Measurements from ENCODE around the gene HOMER3.

GRCh38 chr19:18903156-18904037 is 37.6 kb downstream of the HOMER3 start:
- TF ChIP-seq PHF21A (IDR thresholded peaks at IDR 0.05; ENCODE audit: borderline replicate concordance, low read depth) (no peak), ZNF780A (CRISPR knock-in tag; IDR thresholded peaks at IDR 0.05) (no peak), CREM (IDR thresholded peaks at IDR 0.05; ENCODE audit: low read depth) (no peak), PRDM10 (IDR thresholded peaks at IDR 0.05; ENCODE audit: partially characterized antibody) (no peak)
- TF ChIP-seq, protein P1, sequence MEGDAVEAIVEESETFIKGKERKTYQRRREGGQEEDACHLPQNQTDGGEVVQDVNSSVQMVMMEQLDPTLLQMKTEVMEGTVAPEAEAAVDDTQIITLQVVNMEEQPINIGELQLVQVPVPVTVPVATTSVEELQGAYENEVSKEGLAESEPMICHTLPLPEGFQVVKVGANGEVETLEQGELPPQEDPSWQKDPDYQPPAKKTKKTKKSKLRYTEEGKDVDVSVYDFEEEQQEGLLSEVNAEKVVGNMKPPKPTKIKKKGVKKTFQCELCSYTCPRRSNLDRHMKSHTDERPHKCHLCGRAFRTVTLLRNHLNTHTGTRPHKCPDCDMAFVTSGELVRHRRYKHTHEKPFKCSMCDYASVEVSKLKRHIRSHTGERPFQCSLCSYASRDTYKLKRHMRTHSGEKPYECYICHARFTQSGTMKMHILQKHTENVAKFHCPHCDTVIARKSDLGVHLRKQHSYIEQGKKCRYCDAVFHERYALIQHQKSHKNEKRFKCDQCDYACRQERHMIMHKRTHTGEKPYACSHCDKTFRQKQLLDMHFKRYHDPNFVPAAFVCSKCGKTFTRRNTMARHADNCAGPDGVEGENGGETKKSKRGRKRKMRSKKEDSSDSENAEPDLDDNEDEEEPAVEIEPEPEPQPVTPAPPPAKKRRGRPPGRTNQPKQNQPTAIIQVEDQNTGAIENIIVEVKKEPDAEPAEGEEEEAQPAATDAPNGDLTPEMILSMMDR (IDR thresholded peaks at IDR 0.05 in 2 of 3, conservative IDR thresholded peaks at IDR 0.05 in 1 of 3; ENCODE audit: insufficient read depth in 2 of 3, low read depth in 1 of 3, low read length in 3 of 3) = no peak
